ENCODE data around the gene ANKRD44. TPM values are rescaled to one million over a fixed set of nuclear protein-coding genes. Genes with fewer than 3 reads are reported as not detected.

Gene ANKRD44
- total and polyA plus RNA-seq, 7 donors, result 0.35 to 9.3 (median 1.7) TPM

DNA sequence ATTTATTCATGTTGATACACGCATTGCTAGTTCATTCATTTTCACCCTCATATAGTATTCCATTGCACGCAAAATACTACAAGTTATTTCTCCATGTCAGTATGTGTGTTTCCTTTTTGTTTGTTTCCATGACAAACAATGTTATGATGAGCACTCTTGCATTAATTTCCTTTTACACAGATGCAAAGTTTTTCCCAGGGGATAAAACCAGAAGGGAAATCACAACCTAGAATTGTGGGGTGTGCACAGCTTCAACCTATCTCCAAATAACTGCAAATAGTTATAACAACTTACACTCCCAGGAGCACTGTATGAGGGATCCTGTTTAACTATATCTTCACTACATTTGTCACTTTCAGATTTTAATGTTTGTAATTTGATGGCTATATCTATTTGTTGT is 87.1 kb downstream of the ANKRD44 start:
- WGBS, 3 donors, result 91 to 93% (median 93%) methylated on average over 2 of the region's 2 CpGs
- Histone ChIP-seq H3K9me3 (no peaks in the 10 kb centered on the region), H3K27ac (no peak overlapping the region), H3K4me1 (no peaks in the 10 kb centered on the region), H3K27me3 (ENCODE audit: insufficient read depth in 3 of 3, low read length in 2 of 3) (no peaks in the 10 kb centered on the region), H3K4me3 (no peak overlapping the region), H3K36me3 (ENCODE audit: insufficient read depth in 1 of 2, low read depth in 1 of 2) (no peaks in the 10 kb centered on the region)
- ATAC-seq, result no peak
- TF ChIP-seq, protein P1, sequence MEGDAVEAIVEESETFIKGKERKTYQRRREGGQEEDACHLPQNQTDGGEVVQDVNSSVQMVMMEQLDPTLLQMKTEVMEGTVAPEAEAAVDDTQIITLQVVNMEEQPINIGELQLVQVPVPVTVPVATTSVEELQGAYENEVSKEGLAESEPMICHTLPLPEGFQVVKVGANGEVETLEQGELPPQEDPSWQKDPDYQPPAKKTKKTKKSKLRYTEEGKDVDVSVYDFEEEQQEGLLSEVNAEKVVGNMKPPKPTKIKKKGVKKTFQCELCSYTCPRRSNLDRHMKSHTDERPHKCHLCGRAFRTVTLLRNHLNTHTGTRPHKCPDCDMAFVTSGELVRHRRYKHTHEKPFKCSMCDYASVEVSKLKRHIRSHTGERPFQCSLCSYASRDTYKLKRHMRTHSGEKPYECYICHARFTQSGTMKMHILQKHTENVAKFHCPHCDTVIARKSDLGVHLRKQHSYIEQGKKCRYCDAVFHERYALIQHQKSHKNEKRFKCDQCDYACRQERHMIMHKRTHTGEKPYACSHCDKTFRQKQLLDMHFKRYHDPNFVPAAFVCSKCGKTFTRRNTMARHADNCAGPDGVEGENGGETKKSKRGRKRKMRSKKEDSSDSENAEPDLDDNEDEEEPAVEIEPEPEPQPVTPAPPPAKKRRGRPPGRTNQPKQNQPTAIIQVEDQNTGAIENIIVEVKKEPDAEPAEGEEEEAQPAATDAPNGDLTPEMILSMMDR (IDR thresholded peaks at IDR 0.05), result no peak
- DNase-seq, result no peak
- intact Hi-C loops (cut with DNase I), result no loop called here

DNA sequence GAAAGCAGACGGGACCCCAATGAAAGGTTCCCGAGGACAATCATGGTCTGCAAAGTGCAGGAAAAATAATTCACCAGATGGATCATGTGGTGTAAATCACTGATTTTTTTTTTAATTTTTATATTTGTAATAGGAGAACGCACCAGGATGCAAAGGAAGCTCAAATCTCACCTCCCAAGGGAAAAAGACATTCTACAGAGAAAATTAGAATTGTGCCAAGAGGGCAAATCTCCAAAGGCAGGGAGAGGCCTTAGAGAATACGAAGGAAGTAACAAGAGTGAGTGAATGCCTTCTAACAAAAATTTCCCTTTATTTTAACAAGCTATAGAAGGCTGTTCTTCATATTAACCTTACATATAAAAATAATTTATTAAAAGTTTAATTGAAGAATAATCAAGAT is 90.9 kb downstream of the ANKRD44 start:
- no peaks in the 10 kb centered on the region for H3K4me1 ChIP-seq
- no peaks in the 10 kb centered on the region for H3K36me3 ChIP-seq (ENCODE audit: insufficient read depth in 1 of 2, low read depth in 1 of 2)
- DNase-seq, result no peak
- TF ChIP-seq, protein P1 (IDR thresholded peaks at IDR 0.05), result no peak
- no peak overlapping the region for H3K27ac ChIP-seq
- intact Hi-C loops (cut with DNase I), result no loop called here
- ATAC-seq, result no peak
- WGBS, 3 donors, result 60 to 62% (median 61%) methylated on average over 4 of the region's 4 CpGs
- H3K4me3 ChIP-seq, result no peak overlapping the region
- H3K27me3 ChIP-seq (ENCODE audit: insufficient read depth in 3 of 3, low read length in 2 of 3), result no peaks in the 10 kb centered on the region
- no peaks in the 10 kb centered on the region for H3K9me3 ChIP-seq

DNA sequence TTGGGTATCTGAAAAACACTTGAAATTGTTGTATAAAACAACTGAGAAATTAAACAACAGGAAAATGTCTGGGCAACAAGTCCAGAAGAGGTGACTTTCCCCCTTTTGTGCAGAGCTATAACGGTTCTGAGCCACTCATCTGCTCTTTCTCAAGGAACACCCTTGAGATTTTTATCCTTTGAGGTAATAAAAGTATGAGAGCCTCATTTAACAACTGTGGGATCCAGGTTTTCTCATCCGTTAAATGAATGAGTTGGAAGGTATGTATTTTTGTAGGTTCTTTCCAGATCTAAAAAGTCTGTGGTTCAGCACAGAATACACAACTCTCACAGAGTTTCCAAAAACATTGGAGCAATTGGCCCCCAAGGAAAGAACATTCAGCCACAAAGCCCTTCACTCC is 93.0 kb downstream of the ANKRD44 start:
- intact Hi-C loops (cut with DNase I), result no loop called here
- DNase-seq (no peak), ATAC-seq (no peak)
- no peaks in the 10 kb centered on the region for H3K4me1 ChIP-seq
- no peak overlapping the region for H3K4me3 ChIP-seq
- TF ChIP-seq, protein P1 (IDR thresholded peaks at IDR 0.05), result no peak
- no peaks in the 10 kb centered on the region for H3K27me3 ChIP-seq (ENCODE audit: insufficient read depth in 3 of 3, low read length in 2 of 3)
- no peaks in the 10 kb centered on the region for H3K36me3 ChIP-seq (ENCODE audit: insufficient read depth in 1 of 2, low read depth in 1 of 2)
- no peak overlapping the region for H3K27ac ChIP-seq
- WGBS, 3 donors, result 49 to 73% (median 64%) methylated on average over 2 of the region's 2 CpGs
- no peaks in the 10 kb centered on the region for H3K9me3 ChIP-seq

DNA sequence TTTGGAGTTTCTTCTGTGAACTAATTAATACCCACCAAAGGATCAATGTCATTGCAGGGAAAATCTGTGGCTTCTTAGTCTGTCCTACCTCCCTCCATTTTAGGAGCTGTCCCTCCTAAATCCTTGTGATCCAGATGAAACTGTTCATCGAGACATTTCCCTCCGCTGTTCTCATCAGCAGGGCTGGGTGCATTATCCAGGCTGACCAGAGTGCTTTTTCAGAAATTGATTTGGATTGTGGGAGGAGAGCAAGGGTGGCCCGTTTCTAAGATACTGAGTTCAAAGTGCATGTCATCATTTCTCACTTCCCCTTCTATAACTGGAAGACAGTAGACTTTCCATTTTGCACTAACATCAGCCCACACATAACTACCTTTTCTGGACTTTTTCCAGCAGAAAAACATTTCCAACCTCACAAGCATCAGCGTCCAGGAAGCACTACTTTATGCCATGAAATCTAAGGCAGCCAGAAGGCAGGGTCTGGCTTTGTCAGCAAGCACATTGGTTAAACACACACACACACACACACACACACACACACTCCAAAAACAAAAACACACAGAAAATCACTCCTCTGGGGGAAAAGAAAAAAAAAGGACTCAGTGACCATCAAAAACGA is 94.1 kb downstream of the ANKRD44 start:
- no peaks in the 10 kb centered on the region for H3K9me3 ChIP-seq
- TF ChIP-seq, protein P1 (IDR thresholded peaks at IDR 0.05), result no peak
- intact Hi-C loops (cut with DNase I), result no loop called here
- no peaks in the 10 kb centered on the region for H3K36me3 ChIP-seq (ENCODE audit: insufficient read depth in 1 of 2, low read depth in 1 of 2)
- WGBS, 3 donors, result 46 to 61% (median 52%) methylated on average over 5 of the region's 5 CpGs
- no peak overlapping the region for H3K27ac ChIP-seq
- ATAC-seq (no peak), DNase-seq (no peak)
- no peaks in the 10 kb centered on the region for H3K4me1 ChIP-seq
- no peaks in the 10 kb centered on the region for H3K27me3 ChIP-seq (ENCODE audit: insufficient read depth in 3 of 3, low read length in 2 of 3)
- no peak overlapping the region for H3K4me3 ChIP-seq

DNA sequence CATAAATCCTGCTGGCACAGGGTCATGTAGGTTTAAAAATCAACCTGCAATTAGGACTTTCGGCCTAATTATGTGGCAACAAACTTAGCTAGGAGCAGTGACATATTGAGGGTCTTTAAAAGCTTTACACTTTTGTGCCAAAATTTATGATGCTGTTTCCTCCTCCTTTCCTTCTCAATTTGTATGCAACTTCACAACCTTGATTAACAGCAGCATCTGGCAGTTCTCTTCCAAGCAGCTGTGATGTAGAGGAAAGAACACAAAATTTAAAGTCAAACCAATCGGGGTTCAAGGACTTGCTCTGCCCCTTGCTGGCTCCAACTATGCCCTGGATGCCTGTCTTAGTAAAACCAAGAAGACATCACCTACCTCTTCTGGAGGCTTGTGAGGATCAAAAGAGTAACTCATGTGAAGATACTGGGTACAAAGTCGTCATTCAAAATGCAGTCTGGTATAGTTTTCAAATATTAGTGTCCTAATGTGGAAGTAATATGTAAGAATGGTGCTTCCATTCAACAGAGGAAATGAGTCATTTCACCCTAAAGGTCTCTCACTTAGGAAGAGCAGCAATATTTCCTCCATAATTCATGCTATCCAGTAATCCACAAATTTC is 94.7 kb downstream of the ANKRD44 start:
- Histone ChIP-seq H3K27me3 (ENCODE audit: insufficient read depth in 3 of 3, low read length in 2 of 3) (no peaks in the 10 kb centered on the region), H3K27ac (no peak overlapping the region), H3K4me1 (no peaks in the 10 kb centered on the region), H3K4me3 (no peak overlapping the region), H3K9me3 (no peaks in the 10 kb centered on the region), H3K36me3 (ENCODE audit: insufficient read depth in 1 of 2, low read depth in 1 of 2) (no peaks in the 10 kb centered on the region)
- WGBS, 3 donors, result 37 to 54% (median 40%) methylated on average over 3 of the region's 3 CpGs
- intact Hi-C loops (cut with DNase I), result no loop called here
- no peak for DNase-seq
- TF ChIP-seq, protein P1 (IDR thresholded peaks at IDR 0.05), result no peak
- ATAC-seq, result no peak
